Glomerular visceral epithelial cell (primary cell): ENCODE results near the gene HNRNPC.
A peak's percentile ranks its signal among the peaks of the same experiment; 100 is the strongest.
"Not testable (repeated sequence)": the region's sequence is repeated elsewhere in the genome, so short reads cannot be mapped to it uniquely, and the experiment has no call there.

Experiments
- DNase-seq: peaks from one replicate; pipeline ENCODE4 v3.0.0-alpha.2; 2016; ENCODE audit errors: extremely low spot score

HNRNPC gene

DNA sequence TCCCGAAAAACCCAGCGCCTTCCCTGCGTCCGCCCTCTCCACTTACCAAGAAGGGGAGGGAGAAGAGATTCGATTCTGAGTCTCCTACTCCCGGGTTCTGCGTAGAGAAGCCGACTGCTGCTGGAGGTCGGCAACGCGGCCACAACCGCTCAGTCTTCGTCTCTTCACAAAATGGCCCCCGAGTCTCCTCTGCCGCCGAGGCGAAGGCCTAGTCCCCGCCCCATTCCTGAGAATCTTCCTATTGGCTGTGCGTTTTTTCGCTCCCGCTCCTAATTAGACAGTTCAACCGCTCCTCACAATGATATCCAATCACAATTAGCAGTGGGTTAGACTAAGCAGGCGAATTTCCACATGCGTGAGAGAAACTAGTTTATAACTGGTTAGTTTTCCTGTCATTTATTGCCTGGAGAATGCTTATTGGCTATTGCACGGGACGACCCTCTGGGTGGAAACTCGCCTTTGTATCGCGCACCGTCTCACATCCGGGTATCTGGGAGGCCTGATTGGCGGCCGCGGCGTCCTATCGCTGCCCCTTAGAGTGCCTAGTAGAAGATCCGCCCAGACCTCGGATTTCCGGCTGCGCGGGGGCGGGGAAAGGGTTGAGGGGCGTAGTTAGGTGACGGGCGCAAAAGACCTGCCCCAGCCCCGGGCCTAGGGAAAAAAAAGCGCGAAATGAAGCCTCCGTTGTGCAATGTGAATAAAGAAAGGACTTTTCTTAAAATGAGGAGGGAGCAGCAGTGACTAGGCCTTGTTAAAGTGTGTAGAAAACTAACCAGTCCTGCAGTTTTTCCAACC lies at the start of gene HNRNPC:
Gene HNRNPC, minus strand, starts transcription at position 191 of the 795 bp plus-strand sequence. CDS start 35,249 bp downstream, outside the sequence.
- peak; percentile 100 for DNase-seq

DNA sequence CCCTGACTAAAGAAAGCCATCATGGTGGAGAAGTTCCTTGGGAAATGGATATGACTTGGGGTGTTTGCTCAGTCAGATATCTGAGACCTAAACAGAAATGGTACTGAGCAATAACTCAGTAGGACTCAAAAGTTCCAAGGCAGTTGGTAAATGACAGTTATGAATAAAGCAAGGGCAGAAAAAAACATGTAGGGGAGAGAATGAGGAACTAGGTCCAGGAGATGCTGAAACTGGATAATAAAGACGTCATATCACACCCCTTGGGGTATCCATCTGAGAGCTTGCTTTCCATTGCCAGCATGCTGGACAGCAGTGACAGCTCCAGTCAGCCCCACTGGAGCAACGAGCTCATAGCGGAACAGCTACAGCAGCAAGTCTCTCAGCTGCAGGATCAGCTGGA lies 48.2 kb upstream of the HNRNPC start:
- DNase-seq: no peak

DNA sequence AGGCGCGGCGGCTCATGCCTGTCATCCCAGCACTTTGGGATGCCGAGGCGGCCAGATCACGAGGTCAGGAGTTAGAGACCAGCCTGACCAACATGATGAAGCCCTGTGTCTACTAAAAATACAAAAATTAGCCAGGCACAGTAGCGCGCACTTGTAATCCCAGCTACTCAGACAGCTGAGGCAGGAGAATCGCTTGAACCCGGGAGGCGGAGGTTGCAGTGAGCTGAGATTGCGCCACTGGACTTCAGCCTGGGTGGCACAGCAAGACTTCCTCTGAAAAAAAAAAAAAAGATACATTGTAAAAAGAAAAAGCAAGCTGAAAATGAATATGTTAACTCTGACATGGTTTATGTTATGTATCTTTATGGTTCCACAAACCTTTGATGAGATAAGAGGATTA lies 44.3 kb upstream of the HNRNPC start:
- no peak for DNase-seq

DNA sequence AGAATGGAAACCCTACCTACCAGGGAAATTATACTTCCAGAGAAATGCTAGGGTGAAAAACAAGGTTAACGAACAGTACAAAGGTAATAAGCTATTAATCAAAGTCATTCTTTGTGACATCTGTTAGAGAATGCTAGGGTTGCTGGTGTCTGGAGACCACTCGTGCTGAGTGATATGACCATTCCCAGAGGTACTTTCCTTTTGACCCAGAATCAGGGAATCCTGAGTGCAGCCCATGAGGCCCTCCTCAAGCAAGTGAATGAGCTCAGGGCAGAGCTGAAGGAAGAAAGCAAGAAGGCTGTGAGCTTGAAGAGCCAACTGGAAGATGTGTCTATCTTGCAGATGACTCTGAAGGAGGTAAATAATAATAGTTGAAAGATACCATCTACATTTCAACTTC lies 42.4 kb upstream of the HNRNPC start:
- DNase-seq: no peak

DNA sequence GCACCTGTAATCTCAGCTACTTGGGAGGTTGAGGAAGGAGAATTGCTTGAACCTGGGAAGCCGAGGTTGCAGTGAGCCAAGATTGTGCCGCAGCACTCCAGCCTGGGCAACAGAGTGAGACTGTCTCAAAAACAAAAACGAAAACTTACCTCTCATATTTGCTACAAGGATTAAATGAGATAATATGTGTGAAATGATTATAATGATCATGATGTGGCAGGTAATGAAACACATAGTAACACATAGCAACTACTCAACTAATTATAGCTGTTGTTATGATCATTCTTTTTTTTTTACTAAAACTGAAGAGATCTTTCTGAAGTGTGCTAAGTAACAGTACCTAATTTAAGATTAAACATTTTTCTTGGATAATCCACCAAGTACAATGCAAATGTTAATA lies 40.7 kb upstream of the HNRNPC start:
- no peak for DNase-seq

DNA sequence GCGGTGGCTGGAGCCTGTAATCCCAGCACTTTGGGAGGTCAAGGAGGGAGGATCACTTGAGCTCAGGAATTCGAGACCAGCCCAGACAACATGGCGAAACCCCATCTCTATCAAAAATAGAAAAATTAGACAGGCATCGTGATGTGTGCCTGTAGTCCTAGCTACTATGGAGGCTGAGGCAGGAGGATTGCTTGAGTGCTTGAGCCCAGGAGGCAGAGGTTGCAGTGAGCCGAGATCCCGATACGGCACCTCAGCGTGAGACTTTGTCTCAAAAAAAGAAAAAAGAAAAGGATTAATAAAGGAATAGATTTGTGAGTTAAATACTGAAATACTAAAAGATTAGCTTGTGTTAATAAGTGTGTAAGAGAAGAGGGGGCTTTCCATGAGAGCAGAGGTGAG lies 40.0 kb upstream of the HNRNPC start:
- no peak for DNase-seq

DNA sequence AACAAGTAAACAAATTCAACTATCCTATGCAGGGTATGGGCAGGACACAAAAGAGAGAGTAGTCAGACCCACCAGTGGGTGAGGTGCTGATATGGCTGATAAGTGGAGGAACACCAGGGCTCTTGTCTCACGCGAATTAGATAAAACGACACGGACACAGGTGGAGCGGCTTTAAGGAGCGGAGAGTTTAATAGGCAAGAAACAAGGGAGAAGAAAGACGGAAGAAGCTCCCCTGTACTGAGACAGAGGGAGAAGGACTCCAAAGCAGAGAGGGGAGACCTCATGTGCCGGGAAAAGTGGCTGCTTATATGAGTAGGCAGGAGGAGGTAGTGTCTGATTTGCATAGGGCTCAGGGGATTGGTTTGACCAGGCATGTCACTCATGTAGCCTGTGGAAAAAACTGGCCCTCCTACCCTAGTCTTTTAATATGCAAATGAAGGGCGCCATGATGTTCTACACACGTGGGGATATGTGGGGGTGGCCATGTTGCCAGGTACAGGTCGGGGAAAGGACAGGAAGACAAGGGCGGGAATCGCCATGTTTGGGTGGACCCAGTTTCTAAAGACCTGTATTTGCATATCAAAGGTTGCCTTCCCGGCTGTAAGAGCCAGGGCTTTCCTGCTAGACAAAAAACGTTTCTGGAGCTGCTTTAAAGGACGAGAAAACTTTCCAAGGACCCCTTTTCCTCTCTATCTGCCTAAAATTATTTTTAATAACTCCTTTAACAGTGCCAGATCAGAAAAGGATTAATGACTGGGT lies 39.4 kb upstream of the HNRNPC start:
- DNase-seq: peak; percentile 63

DNA sequence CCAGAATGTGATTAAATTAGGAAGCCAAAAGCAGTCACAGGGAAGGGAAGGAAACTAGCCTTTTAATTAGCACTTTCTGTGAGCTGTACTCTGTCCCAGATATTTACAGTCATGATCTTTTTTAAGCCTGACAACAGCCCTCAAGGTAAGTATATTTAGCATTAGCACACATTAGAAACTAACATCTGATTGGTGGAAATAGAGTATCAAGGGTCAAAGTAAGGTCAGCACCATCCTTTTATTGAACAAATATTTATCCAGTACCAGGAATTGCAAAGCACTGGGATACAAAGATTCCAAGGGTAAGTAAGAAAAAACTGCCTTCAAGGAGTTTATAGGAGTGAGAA lies 38.9 kb upstream of the HNRNPC start:
- DNase-seq: no peak

DNA sequence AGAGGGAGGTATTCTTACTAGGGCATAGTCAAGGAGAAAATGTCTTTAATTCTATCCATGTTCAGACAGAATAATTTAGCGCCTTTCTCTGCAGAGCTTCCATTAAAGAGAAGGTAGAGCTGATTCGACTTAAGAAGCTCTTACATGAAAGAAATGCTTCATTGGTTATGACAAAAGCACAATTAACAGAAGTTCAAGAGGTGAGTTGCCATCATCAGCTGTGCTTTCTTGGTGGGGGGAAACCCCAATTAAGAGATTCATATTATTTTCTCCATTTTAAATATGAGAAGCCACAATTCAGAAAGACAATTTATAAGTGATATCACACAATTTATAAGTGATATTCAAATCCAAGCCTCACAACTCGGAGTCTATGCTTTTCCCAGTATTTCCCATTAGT lies 38.4 kb upstream of the HNRNPC start:
- DNase-seq: no peak

DNA sequence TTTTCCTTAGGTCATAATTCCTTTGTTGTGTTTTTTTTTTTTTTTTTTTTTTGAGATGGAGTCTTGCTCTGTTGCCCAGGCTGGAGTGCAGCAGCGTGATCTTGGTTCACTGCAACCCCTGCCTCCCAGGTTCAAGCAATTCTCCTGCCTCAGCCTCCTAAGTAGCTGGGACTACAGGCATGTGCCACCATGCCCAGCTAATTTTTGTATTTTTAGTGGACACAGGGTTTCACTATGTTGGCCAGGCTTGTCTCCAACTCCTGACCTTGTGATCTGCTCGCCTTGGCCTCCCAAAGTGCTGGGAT lies 33.5 kb upstream of the HNRNPC start:
- not testable (repeated sequence) for DNase-seq

DNA sequence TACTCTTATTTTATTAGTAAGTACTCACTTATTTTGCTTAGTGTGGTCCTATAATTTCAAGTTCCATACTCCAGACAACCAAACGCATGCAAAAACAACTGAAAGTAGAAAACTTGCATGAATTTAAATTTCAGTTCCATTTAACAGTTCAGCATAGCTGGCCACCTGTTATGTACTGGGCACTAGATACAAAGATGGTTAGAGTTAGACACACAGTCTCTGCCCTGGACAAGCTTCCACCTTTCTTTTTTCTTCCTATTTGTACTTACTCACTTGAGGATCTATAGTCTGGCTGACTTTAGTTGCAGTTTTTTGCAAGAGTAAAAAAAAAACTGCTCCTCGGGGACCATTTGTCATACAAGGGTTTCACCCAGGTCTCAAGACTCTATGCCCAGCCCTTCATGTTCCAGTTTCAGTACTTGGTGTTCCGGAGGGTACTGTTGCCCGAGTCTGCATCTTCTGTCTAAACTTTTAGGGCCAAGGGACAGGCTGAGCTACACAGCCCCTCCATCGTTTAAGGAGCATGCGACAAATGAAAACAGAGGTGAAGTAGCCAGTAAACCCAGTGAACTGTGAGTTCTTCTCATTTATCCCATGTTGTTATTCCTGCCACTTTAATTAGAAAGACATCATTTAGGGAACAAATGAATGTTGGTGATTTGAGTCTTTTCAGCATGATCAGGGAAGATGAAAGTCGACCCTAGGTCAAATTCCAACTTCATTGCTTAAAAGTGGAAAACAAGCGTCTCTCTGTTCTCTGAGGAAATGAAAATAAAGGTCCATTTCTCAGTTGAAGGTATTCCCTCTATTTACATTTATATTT lies 33.0 kb upstream of the HNRNPC start:
- no peak for DNase-seq

DNA sequence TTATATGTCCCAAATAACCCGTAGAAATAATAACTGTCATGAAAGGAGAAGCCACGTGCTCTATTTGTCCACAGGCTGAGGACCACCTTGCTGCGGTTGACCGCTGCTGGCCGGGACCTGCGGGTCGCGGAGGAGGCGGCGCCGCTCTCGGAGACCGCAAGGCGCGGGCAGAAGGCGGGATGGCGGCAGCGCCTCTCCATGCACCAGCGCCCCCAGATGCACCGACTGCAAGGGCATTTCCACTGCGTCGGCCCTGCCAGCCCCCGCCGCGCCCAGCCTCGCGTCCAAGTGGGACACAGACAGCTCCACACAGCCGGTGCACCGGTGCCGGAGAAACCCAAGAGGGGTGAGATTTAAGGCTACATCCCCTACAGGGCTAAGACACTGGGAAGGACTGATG lies 31.6 kb upstream of the HNRNPC start:
- DNase-seq: no peak

DNA sequence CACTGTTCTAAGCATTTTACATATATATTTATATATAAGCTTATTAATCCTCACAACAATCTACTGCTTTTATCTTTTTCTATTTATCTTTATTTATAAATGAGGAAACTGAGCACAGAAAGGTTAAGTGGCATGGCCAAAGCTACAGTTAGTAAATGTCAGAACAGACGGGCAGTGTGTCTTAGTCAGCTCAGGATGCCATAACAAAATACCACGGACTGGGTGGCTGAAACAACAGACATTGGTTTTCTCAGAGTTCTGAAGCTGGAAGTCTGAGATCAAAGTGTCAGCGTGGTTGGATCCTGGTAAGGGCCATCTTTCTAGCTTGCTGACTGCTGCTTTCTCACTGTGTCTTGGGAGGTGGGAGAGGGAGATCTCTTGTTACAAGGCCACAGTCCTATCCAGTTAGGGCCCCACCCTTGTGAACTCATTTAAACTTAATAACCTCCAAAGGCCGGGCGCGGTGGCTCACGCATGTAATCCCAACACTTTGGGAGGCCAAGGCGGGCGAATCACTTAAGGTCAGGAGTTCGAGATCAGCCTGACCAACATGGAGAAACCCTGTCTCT lies 30.4 kb upstream of the HNRNPC start:
- DNase-seq: no peak

DNA sequence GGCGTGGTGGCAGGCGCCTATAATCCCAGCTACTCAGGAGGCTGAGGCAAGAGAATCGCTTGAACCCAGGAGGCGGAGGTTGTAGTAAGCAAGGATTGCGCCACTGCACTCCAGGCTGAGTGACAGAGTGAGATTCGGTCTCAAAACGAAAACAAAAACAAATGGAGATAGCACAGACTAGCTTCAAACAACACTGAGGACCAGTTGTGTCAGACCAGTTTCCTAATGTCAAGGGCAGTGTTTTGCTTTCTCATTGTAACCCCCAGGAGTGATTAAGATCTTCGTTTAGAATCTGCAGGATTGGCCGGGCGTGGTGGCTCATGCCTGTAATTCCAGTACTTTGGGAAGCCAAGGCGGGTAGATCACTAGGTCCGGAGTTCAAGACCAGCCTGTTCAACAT lies 29.1 kb upstream of the HNRNPC start:
- no peak for DNase-seq

DNA sequence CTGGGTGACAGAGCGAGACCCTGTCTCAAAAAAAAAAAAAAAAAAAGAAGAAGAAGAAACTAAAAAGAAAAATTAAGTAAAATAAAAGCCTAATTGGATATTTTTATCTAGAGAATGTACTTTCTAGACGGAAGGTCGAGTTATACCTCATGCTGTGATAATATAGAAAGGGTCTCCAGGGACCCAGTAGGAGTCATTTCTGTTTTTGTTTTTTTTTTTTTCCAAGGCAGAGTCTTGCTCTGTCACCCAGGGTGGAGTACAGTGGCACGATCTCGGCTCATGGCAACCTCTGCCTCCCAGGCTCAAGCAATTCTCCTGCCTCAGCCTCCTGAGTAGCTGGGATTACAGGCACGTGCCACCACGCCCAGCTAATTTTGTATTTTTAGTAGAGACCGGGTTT lies 24.8 kb upstream of the HNRNPC start:
- not testable (repeated sequence) for DNase-seq

DNA sequence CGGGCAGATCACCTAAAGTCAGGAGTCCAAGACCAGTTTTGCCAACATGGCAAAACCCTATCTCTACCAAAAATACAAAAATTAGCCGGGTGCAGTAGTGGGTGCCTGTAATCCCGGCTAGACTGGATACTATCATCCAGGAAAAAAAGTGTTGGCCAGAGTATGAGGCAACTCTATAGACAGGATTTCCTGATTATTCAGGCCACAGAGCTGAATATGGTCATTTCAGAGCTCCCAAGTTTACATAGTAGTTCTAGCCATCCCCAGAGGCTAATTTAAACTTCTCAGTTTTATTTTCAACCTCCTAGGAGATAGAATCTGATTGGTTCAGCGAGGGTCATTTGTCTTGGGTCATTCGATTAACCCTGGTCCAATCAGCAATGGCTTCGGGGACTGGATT lies 17.9 kb upstream of the HNRNPC start:
- no peak for DNase-seq

DNA sequence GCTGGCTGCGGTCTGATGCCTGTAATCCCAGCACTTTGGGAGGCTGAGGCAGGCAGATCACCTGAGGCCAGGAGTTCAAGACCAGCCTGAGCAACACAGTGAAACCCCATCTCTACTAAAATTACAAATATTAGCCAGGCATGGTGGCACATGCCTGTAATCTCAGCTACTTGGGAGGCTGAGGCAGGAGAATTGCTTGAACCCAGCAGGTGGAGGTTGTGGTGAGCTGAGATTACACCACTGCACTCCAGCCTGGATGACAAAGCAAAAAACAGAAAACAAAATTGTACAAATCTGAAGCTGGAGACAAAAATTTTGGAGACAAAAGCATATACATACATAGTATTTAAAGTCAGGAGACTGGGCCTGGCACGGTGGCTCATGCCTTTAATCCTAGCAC lies 17.3 kb upstream of the HNRNPC start:
- DNase-seq: not testable (repeated sequence)

DNA sequence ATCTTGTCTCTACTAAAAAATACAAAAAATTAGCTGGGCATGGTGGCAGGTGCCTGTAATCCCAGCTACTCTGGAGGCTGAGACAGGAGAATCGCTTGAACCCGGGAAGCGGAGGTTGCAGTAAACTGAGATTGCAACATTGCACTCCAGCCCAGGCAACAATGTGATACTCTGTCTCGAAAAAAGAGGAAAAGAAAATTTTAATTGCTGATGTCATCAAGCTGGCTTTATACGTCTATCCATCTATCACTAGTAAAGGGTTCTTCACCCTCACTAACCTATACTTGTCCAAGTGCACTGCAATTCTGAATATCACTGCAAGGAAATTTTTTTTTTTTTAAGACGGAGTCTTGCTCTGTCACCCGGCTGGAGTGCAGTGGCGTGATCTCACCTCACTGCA lies 12.7 kb upstream of the HNRNPC start:
- not testable (repeated sequence) for DNase-seq

DNA sequence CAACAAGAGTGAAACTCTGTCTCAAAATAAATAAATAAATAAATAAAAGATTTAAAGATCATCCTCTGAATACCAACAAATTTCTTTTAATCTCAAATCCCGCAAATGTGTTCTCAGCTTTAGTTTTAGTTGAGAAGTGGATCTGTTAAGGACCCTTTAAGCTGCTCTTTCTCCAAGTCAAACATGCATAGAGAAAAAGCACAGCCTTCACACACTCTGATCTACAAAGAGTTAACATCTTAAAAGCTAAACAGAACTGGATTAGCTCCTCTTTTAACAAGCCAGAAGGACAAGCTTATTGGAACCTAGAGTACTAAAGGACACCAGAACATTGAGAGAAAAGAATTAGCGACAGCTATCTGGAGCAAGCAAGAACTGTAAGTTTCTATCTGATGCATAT lies 10.5 kb upstream of the HNRNPC start, which contains the start of gene RPGRIP1:
Gene RPGRIP1, plus strand, starts transcription at position 301 of the 400 bp plus-strand sequence. CDS start 7,894 bp downstream, outside the sequence.
- no peak for DNase-seq

DNA sequence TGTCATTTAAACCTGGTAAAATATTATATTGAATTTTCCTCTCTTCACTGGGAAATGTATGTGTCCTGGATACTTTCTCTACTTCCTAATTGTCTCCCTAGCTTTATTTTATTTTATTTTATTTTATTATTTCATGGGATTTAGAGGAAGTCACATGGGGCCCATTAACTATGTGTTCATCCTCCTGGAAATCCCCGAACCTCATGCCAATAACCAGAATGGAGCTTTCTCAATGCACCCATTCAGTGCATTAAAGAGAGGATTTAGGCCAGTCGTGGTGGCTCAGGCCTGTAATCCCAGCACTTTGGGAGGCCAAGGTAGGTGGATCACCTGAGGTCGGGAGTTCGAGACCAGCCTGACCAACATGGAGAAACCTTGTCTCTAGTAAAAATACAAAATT lies 9.4 kb upstream of the HNRNPC start:
- no peak for DNase-seq

DNA sequence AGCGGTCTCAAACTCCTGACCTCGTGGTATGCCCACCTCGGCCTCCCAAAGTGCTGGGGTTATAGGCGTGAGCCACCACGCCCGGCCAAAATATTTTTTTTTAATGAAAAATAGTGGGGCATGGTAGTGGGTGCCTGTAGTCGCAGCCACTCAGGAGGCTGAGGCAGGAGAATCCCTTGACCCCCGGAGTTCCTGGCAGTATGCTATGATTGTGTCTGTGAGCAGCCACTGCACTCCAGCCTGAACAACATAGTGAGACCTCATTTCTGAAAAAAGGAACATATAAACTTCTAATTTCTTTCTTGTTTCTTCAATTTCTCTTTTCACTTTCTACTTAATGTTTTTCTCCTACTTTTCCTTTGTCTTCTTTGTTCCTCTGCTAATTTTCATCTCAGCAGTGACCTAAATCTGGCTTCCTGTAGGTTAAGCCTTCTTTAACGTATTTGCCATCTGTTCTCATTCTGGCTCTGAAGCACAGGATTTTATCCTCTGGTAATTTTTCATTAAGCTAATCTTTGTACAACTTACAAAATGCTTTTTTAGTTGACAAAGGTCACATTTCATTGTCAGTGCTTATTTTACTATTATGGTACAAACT lies 6.1 kb upstream of the HNRNPC start:
- no peak for DNase-seq

DNA sequence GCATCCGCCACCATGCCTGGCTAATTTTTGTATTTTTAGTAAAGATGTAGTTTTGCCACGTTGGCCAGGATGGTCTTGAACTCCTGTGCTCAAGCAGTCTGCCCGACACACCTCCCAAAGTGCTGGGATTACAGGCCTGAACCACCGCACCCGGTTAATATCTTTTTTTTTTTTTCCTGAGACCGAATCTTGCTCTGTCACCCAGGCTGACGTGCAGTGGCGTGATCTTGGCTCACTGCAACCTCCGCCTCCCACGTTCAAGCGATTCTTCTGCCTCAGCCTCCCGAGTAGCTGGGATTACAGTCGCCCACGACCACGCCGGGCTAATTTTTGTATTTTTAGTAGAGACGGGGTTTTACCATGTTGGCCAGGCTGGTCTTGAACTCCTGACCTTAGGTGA lies 3.4 kb upstream of the HNRNPC start:
- not testable (repeated sequence) for DNase-seq
